NCI-H526 treated with DMSO at 0.1 percent for 48 hours (cell line): Measurements from ENCODE around the gene ACOT12.
"Not testable (repeated sequence)": the region's sequence is repeated elsewhere in the genome, so short reads cannot be mapped to it uniquely, and the experiment has no call there.

Experiments used
- DNase-seq: peaks from one replicate; lab custom pipeline; 2025; lab: John Stamatoyannopoulos, UW

ACOT12 gene

DNA sequence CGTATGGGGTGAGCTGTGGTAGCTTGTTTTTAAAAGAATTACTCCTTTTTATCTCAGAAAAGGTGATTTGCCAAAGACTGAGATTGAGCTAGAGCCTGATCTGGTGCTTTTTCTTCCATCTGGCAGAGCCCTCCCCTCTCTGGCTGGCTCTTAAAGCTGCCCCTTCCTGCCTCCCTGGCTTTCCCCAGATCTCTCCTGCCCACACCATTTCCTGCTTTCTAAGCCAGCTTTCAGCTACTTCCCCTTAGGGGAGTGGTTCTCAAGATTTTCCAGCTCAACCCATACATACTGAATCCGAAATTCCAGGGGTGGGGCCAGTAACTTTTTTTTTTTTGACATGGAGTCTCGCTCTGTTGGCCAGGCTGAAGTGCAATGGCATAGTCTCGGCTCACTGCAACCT, 4.8 kb upstream of the ACOT12 start:
- no peak for DNase-seq

DNA sequence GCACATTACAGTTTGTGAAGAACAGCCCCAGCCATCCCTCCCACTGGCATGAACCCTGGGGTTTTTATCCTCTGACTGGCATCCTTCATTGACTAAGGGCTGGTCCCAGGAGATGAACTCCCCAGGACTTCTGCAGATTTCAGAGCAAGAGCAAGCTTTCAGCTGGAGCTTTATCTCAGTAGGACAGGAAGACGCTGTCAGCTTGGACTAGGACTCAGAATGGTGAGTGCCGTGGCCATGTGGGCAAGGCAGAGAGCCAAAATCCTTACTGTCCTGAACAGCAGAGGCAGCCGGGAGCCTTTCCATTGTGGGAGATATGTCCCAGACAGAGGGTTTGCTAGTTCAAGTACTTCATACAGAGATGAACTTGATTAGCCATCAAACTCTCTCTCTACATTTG, 3.2 kb upstream of the ACOT12 start:
- DNase-seq = no peak

DNA sequence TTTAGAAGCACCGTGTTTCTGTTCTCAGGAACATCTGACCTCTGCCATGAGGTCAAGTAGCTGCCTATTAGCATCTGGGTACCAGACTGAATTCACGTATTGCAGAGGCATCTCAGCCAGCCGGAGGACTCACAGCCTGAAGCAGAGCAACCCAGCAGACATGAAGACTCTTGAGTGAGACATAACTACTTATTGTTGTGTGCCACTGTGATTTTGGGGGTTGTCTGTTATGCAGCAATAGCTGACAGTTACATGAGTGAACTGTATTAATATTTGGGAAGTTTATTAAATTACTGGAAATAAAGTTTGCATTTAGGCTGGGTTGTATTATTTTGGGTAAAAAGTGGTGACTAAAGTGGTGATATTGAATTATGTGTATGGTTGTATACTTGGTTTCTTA, 1.3 kb upstream of the ACOT12 start:
- DNase-seq = no peak

DNA sequence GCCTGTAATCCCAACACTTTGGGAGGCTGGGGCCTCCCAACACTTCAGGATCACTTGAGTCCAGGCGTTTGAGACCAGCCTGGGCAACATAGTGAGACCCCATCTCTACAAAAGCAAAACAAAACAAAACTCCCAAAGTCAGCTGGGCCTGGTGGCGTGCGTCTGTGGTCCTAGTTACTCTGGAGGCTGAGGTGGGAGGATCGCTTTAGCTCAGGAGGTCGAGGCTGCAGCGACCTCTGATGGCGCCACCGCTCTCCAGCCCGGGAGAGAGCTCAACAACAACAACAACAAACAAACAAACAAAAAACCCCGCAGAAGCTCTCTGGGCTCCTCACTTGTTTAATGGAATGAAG, 528 bp downstream of the ACOT12 start:
- DNase-seq = no peak

DNA sequence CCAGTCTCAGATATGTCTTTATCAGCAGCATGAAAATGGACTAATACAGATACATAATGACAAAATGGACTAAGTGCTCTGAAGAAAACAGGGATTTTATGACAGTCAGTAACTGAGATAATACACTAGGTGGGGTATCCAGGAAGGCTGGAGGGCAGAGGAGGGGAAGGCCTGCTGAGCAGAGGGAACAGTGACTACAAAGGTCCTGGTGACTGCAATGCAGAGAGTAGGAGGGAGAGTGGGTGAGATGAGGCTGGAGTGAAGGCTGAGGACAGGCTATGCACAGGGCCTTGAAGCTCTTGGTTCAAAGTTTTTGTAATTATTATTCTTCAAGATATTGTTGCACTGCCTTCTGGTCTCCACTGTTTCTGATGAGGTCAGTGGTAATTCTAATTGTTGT, 4.9 kb downstream of the ACOT12 start:
- no peak for DNase-seq

- no peak for DNase-seq
Measured at GRCh38 chr5:81388169-81388568, 5.8 kb downstream of the ACOT12 start.

- DNase-seq = no peak
Measured at GRCh38 chr5:81383867-81384266, 10.1 kb downstream of the ACOT12 start.

GRCh38 chr5:81371354-81371876, 22.5 kb downstream of the ACOT12 start:
- no peak for DNase-seq

- no peak for DNase-seq
Measured at GRCh38 chr5:81370912-81371311, 23.0 kb downstream of the ACOT12 start.

DNA sequence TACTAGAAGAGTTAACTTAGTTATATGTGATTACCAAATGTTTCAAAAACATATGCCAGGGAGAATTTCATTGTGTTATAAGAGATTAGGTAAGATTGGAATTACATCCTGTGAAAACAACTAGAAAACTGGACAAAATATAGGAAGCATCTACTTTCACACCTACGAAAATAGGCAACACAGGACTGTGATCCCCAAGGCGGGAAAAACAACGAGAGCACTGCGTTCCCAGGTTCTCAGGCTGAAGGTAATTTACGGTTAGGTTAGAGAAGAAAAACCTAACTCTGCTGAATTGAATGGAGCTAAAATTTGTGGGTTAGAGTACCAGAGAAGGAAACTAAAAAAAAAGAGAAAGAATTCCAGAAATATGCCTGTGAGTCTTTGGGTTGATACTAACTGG, 28.4 kb downstream of the ACOT12 start:
- no peak for DNase-seq

DNA sequence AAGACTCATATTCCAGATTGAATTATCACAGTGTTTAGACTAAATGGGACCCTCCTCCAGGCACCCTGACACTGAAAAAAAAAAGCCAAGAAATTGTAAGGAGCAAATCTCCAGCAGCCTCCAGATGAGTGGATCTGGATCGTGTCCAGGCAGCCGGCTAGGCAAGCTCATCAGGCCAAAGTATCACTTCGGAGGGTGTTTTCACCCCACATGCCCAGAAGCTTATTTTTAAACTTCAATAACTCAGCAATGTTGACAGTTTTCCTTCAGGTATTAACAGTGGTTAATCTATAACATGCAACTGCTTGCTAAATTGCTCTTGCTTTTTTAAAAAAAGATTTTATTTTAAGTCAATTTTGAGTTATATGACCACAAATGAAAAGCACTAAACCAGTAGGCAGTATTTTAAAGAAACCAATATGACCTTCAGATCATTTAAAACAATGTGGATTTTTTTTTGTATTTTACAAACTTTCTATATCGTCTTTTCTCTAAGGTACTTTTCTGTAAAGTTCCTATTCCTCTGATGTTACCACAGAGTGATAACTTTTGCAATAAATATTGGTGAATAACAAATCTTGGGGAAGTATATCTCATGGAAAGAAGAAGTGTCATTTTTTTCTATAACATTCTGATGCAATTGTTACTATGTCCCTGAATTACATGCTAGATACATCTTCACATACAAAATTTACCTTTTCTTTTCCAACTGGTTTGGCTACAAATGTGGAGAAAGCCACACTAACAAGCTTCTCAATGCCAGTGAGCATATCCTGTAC, 30.7 kb downstream of the ACOT12 start:
- no peak for DNase-seq

DNA sequence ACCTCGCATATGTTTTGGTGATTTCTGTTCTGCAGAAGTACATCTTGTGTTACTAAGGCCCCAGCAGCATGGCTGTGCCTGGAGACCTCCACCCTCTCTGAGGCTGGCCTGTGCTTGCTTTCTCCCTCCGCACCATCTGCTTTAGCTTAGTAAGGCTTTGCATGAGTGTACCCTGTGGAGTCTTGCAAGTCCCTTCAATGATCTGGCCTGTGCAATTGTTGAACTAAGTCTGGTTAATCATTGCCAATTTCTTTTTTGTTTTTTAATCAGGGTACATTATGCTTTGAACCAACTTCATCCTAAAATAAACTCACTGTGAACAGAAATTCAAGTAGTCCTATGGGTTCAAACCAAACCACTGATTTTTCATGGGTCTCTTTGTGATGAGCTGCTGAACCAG, 32.3 kb downstream of the ACOT12 start:
- DNase-seq = no peak

GRCh38 chr5:81360640-81361039, 33.3 kb downstream of the ACOT12 start:
- DNase-seq = no peak

GRCh38 chr5:81359881-81360280, 34.1 kb downstream of the ACOT12 start:
- peak; percentile 2 for DNase-seq

GRCh38 chr5:81359108-81359507, 34.8 kb downstream of the ACOT12 start:
- DNase-seq = no peak

DNA sequence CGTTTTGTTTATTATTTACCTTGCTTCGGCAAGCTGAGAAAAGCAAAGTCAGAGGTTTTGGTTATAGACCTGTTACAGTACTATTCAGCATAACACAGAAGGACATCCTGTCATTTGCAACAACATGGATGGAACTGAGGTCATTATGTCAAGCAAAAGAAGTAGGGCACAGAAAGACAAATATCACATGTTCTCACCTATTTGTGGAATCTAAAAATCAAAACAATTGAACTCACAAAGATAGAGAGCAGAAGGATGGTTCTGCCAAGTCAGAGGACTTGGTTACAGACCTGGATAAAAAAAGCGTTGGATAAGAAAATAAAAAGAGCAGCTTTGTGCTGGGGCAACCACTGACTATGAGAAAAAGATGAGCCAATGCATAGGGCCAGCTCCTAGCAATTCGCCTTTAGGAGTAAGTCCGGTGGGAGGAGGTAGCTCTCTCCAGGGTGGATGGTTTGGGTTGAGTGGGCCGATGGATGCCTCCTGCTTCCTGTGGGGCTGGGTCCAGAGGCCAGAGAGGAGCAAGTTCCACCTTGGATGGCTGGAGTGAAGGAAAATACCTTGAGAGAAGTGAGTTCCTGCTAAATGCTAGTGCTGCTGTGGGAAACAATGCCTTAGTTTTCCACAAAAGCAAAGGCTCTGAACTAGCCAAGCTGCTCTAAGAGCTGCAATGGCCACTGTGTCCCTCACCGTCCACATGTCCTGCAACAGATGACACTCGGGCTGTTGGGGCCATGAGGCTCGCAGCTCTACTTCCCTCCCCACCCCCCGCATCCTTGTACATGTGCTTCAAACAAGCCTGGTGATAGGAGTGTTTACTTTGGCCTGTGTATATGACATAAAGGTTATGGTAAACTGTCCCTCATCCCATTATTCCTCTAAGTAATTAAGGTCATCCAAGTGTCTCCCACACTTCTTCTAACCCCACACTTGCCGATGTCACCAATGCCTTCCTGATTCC, 38.4 kb downstream of the ACOT12 start:
- no peak for DNase-seq

GRCh38 chr5:81354093-81354492, 39.8 kb downstream of the ACOT12 start:
- no peak for DNase-seq

- DNase-seq = no peak
Measured at GRCh38 chr5:81353189-81353588, 40.7 kb downstream of the ACOT12 start.

DNA sequence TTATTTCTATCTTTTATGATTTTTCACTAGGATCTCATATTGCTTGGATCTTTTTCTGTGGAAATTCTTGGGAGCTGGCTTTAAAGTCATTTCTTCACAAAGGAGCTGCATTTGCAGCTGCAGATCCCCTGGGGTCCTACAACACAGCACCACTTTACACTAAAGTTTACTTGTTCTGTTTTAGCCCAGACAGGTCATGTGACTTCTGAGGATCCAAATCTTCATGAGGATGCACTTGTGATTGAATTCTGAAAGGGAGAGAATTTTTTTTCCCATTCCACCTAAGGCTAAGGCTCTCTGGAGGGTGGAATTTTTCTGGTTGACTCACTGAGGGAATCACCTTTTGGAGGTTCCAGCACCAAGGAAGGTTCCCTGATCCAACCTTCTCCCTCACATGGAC, 43.4 kb downstream of the ACOT12 start:
- DNase-seq = no peak

DNA sequence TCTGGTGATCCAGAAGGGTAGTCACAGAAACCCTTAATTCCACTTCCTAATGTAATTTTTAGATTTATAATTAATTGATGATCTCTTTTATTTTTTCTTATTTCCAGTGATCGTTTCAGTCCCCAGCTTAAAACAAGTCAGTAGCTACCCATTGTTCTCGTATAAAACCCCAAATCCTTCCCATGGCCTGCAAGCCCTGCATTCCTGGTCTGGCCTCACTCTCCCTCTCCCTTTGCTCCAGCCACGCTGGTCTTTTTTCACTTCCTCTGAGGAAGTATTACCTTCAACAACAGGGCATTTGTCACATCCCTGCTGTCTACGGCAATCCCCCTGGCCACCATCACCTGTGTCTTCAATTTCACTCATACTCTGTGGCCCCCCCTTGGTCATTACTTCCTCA, 44.8 kb downstream of the ACOT12 start:
- DNase-seq = no peak

- no peak for DNase-seq
Measured at GRCh38 chr5:81345411-81346003, 48.4 kb downstream of the ACOT12 start.

DNA sequence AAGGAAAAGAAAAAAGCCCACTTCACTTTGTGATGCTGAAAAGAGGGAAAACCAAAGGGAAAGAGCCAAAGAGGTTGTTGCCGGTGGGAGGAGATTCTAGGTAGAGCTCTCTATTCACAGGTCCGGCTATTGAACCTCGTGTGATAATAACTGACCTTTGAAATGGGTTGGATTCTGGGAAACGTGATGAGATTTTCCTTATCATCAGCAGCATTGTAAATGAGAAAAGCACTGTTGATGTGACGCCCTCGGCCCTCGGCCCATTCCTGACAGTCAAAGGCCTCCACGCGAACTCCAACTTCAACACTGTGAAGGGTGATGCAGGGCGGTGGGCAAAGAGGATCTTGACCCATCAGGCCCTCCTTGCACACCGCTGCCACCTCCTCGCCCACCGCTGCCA, 49.2 kb downstream of the ACOT12 start:
- no peak for DNase-seq

DNA sequence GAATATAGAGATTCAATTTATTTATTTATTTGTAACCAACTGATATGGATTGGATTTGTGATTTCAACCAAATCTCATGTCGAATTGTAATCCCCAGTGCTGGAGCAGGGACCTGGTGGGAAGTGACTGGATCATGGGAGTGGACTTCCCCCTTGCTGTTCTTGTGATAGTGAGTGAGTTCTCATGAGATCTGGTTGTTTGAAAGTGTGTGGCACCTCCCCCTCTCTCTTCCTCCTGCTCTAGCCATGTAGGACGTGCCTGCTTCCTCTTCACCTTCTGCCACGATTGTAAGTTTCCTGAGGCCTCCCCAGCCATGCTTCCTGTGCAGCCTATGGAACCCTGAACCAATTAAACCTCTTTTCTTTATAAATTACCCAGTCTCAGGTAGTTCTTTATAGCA, 55.7 kb downstream of the ACOT12 start:
- not testable (repeated sequence) for DNase-seq
